Right lobe of liver (tissue), 4 donors: ENCODE results near the gene HERPUD1.

Source experiments
- CTCF ChIP-seq, 4 donors: fragments of 200-600 bp in 3 of 4; fragments of 450-650 bp in 1 of 4; IDR thresholded peaks; one replicate each; pipeline versions ENCODE4 v1.5.1 to v1.8.0; 2016 to 2022; ENCODE audit warnings: antibody characterized with exemption in 4 of 4, mild to moderate bottlenecking in 2 of 4
- POLR2A ChIP-seq: fragments of 450-650 bp; IDR thresholded peaks from one replicate; pipeline ENCODE4 v1.6.1; 2017; ENCODE audit warnings: antibody characterized with exemption, mild to moderate bottlenecking
- donor health status: DM: no; HTN: no; CAD: no.
- donor health status: DM: no; HTN: no; CAD: no.
- donor health status: DM: no; HTN: yes; CAD: no.

GRCh38 chr16:56989988-56990387, 58.0 kb downstream of the HERPUD1 start:
- TF ChIP-seq CTCF (IDR thresholded peaks at IDR 0.05) (no peak), POLR2A (no peak)
